GM21723 (cell line): ENCODE results near the gene SALL1.

Experiments
- ATAC-seq: cut with Tn5 transposase; IDR thresholded peaks from one replicate; pipeline ENCODE4 v1.9.1; 2021; ENCODE audit warnings: mild to moderate bottlenecking, moderate library complexity; ENCODE audit not compliant: unreplicated experiment

Gene SALL1

DNA sequence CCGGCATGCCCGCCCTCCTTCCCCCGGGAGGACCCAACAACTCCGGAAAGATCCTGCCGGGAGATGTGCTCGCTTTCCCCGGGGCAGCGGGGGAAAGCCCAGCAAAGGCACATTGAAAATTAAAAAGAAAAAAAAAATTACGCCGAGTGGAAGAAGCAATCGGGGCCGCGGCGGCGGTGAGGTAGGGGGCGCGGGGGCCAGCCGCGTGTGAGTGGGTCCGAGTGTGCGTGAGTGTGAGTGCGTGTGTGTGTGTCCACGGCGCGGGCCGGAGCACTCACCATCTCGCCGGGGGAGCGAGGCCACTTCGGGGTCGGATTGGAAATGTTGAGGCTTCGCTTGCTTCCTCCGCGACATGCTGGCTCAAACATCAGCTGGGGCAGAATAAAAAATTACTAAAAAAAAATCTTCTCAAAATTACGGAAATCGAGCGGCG, at the start of gene SALL1:
TSS of gene SALL1 (minus strand) at position 383 of the 433 bp plus-strand sequence. CDS start at position 354, 29 bp downstream.
- ATAC-seq = no peak

GRCh38 chr16:51200793-51201192, 49.7 kb upstream of the SALL1 start:
- ATAC-seq = no peak

- no peak for ATAC-seq
These were observed 47.1 kb upstream of the SALL1 start for GRCh38 chr16:51197953-51198748.

DNA sequence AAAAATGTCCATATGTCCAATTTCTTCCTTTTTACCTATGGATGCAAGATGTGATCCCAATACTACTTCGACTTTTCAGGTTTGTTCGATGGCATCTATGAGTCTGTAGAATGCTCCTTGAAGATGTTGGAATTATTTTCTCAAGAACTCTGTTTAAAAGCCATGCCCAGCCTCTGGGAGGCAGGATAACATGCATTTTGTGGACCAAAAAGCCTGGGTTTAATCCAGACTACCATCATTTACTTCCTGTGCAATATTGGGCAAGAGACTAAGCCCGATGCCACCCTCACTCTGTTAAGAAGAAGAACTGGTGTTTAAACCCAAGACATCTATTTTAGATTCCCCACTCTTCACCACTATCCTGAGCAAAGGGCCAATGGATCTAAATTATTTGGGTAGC, 42.8 kb upstream of the SALL1 start:
- no peak for ATAC-seq

- no peak for ATAC-seq
These were observed 33.8 kb upstream of the SALL1 start for GRCh38 chr16:51184702-51185433.

DNA sequence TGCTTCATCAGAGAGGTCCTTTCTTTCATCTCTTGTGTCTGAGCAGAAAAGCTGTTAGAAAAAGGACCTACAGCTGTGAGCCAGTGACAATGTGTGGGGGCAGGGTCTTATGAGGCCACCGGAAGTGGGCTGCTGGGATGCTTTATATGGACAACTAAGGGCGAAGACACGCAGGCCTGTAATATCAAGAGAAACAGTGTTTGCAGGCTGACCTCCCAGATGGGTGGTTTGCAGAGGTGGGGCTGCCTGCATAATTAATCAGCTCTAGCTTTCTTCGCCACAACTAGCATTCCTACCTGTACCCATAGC, 30.4 kb upstream of the SALL1 start:
- no peak for ATAC-seq

DNA sequence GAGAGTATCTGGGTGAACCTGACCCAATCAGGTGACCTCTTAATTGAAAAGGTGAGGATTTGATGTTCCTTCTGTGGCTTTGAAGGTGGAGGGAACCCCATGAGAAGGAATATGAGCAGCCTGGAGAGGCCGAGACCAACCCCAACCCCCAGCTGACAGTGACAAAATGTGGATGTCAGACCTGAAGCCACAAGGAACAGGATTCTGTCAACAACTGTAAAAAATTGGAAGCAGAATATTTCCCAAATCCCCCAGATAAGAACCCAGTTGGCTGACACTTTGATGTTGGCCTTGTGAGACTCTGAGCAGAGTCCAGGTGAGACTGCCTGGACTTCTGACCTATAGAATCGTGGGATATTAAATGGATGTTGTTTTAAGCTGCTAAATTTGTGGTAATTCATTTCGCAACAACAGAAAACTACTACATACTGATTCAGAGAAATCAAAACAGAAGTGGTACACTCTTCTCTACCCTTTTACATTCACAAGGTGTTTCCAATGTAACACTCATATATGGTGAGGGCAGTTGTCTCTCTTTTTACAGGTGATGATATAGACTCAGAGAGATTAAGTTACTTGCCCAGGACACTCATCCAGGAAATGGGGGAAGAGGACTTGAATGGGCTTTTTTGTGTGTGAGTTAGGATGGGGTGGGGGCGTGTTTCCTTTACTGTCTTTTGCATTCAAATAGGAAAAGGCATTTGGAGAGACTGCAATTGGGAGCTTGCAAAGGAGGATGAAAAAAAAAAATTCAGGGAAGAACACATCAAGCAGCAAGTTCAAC, 29.8 kb upstream of the SALL1 start:
- ATAC-seq = no peak

GRCh38 chr16:51175081-51175480, 24.0 kb upstream of the SALL1 start:
- no peak for ATAC-seq

DNA sequence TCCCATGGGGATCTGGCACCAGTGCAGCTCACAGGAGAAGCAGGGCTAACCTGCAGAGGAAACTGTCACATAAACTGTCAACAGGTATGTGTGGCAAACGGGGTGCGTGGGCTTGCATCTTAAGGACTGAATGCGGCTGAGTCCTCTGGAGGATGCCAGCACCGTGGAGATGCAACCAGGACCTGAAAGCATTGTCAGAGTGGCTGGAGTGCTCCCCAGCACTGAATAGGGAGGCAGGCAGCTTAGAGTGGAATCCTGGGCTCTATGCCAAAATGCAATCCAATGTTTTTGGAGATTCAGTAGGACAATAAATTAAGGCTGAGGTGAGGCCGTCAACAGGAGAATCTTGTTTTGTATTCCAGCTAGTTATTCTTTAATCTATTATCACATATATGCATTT, 21.3 kb upstream of the SALL1 start:
- ATAC-seq = no peak

- no peak for ATAC-seq
These were observed 17.7 kb upstream of the SALL1 start for GRCh38 chr16:51168755-51169154.

GRCh38 chr16:51167170-51167895, 16.3 kb upstream of the SALL1 start:
- ATAC-seq = no peak

- ATAC-seq = no peak
These were observed 15.5 kb upstream of the SALL1 start for GRCh38 chr16:51166541-51166940.

GRCh38 chr16:51166091-51166490, 15.0 kb upstream of the SALL1 start:
- no peak for ATAC-seq

- no peak for ATAC-seq
These were observed 14.0 kb upstream of the SALL1 start for GRCh38 chr16:51165043-51165442.

- no peak for ATAC-seq
These were observed 13.5 kb upstream of the SALL1 start for GRCh38 chr16:51164574-51164973.

DNA sequence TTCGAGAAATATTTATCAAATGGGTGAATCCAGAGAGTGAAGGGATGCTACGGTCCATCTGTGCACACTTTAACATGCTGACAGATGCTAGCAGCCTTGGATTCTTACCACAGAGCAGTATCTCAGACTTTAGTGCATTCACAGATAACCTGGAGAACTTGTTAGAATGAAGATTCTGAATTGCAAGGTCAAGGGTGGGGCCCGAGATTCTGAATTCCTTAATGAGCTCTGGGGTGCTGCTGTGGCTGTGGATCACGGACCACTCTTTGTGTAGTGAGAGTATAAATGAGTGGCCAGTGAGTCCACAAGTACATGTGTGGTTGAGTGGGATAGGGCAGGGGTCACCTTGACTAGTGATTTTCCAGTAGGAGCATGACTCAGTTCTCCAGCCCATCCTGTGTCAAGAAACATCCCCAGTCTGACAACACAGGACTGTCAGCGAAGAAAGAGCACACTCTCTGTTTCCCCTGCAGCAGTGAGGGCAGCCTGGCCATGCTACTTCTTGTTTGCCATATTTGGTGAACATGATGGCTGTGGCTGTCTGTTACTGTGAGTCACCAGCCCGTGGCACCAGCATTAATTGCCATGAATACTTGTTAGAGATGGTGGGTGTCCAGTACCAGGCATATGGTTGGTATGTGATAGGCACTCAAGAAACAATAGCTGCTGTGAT, 13.0 kb upstream of the SALL1 start:
- no peak for ATAC-seq

- no peak for ATAC-seq
These were observed 12.3 kb upstream of the SALL1 start for GRCh38 chr16:51163366-51163765.

DNA sequence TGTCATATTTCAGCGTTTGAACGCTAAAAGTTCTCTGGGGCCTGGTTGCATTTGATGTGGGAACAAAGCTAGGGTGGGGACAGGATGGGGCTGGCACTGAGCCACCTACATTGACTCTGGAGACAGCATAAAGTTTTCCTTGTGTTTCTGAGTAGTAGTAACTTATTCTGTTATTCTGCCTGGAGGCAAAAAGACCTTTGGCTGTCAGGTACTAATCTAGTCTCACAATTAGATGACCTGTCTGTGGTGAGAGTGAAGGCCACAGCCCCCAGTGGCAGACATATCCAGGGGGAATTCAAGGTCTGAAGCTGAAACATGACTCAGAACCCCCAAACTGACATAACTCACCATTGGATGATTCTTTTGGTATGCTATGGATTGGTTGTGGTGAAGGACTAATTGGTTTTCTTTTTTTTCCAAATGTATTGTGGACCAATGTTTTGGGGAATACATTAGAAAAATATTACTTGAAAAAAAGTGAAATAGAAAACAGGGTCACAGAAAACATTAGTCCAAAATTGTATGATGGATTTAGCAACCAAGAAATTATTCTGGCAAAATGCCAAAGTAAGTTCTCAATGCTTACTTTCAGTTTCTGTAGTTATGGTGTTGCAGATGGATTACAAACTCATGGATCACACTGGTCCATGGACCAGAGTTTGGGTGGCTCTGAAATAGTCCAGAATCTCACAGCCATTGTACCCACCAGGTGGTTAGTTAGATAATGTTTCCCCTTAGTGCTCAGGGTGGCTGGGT, 10.5 kb upstream of the SALL1 start:
- ATAC-seq = no peak

- no peak for ATAC-seq
These were observed 8.8 kb upstream of the SALL1 start for GRCh38 chr16:51159865-51160264.

- ATAC-seq = no peak
These were observed 8.2 kb upstream of the SALL1 start for GRCh38 chr16:51159296-51159695.
